GM12878 (cell line): ENCODE measurements around the gene CD86. TPM values are rescaled to one million over a fixed set of nuclear protein-coding genes. Genes with fewer than 3 reads are reported as not detected.

Experiments used
- ASH2L ChIP-seq: fragments of 300-600, 200-600 bp; sonication (generic); IDR thresholded peaks from 2 replicates; pipeline ENCODE4 v1.6.1; 2017; ENCODE audit warnings: low read depth, mild to moderate bottlenecking, borderline replicate concordance
- BHLHE40 ChIP-seq, 2 experiments: fragments of 450-650 bp in 1 of 2; IDR thresholded peaks; 2 replicates each; pipeline ENCODE4 v1.6.1; 2011 to 2017; ENCODE audit warnings: low read depth in 2 of 2, borderline replicate concordance in 1 of 2, improper control_type of control experiment in 1 of 2, low read length in 1 of 2, mild to moderate bottlenecking in 1 of 2
- BMI1 ChIP-seq: fragments of 450-650 bp; IDR thresholded peaks from 2 replicates; pipeline ENCODE4 v1.6.1; 2016; ENCODE audit warnings: mild to moderate bottlenecking, moderate library complexity, borderline replicate concordance
- DPF2 ChIP-seq: fragments of 450-650 bp; IDR thresholded peaks from 2 replicates; pipeline ENCODE4 v1.6.1; 2017; ENCODE audit warnings: mild to moderate bottlenecking
- ETV6 ChIP-seq, 2 experiments: fragments of 450-650 bp in 1 of 2; IDR thresholded peaks in 1 of 2; conservative IDR thresholded peaks in 1 of 2; 2 replicates each; pipeline ENCODE4 v1.6.1; 2014; ENCODE audit warnings: antibody characterized with exemption in 1 of 2, borderline replicate concordance in 1 of 2, low read depth in 1 of 2, mild to moderate bottlenecking in 1 of 2, moderate library complexity in 1 of 2
- NR2C1 ChIP-seq: fragments of 450-650 bp; IDR thresholded peaks from 2 replicates; pipeline ENCODE4 v1.6.1; 2017; ENCODE audit warnings: antibody characterized with exemption, mild to moderate bottlenecking, moderate library complexity
- POLR2AphosphoS2 ChIP-seq: IDR thresholded peaks from 2 replicates; pipeline ENCODE4 v1.6.1; 2011; ENCODE audit warnings: low read depth, mild to moderate bottlenecking, low read length, improper control_type of control experiment, moderate library complexity
- SIN3A ChIP-seq: IDR thresholded peaks from 2 replicates; pipeline ENCODE4 v1.6.1; 2012; ENCODE audit warnings: low read depth, low read length, improper control_type of control experiment
- STAT3 ChIP-seq: IDR thresholded peaks from 2 replicates; pipeline ENCODE4 v1.6.1; 2011; ENCODE audit warnings: low read depth, low read length, improper control_type of control experiment
- SUPT20H ChIP-seq: IDR thresholded peaks from 2 replicates; pipeline ENCODE4 v1.6.1; 2011; ENCODE audit warnings: low read depth, mild to moderate bottlenecking, low read length, moderate library complexity, borderline replicate concordance; ENCODE audit not compliant: control insufficient read depth
- ZNF622 ChIP-seq: fragments of 450-650 bp; IDR thresholded peaks from 2 replicates; pipeline ENCODE4 v1.6.1; 2017; ENCODE audit warnings: mild to moderate bottlenecking, inconsistent platforms
- polyA plus RNA-seq, 11 experiments: library from polyadenylated mRNA; depleted of rRNA in 4 of 11; unstranded in 6 of 11; stranded (reverse) in 5 of 11; fragments of >200 nt; fragmentation: Nextera tagmentation in 4 of 11; fragmentation: Illumina TruSeq in 1 of 11; extraction: Ambion mirVana in 4 of 11; extraction: Trizol in 1 of 11; gene quantifications; 1 replicate in 1 of 11; 2 replicates in 10 of 11; pipeline versions ENCODE4 v1.2.1 to v1.2.3, GENCODE V29; 2011 to 2016; ENCODE audit warnings: inconsistent platforms in 2 of 11, missing spikeins in 2 of 11, low read depth in 1 of 11
- total RNA-seq, 4 experiments: library from RNA; depleted of rRNA in 3 of 4; stranded (reverse); fragments of >200 nt in 3 of 4; fragmentation: Illumina TruSeq in 1 of 4; extraction: Trizol in 1 of 4; gene quantifications; 2 replicates each; pipeline versions ENCODE4 v1.2.1 to v1.2.3, GENCODE V29; 2013 to 2021
- TF ChIP-seq, protein P1 (sequence below): fragments of 450-650 bp; IDR thresholded peaks from 2 replicates; pipeline ENCODE4 v1.6.1; 2016; ENCODE audit warnings: mild to moderate bottlenecking, moderate library complexity, borderline replicate concordance
- TF ChIP-seq, protein P2 (sequence below): IDR thresholded peaks from 2 replicates; pipeline ENCODE4 v1.6.1; 2012; ENCODE audit warnings: low read depth, low read length, improper control_type of control experiment
- TF ChIP-seq, protein P3 (sequence below): IDR thresholded peaks from 2 replicates; pipeline ENCODE4 v1.6.1; 2012; ENCODE audit warnings: mild to moderate bottlenecking, low read depth, low read length
- TF ChIP-seq, protein P4 (sequence below): fragments of 450-650 bp; IDR thresholded peaks from 2 replicates; pipeline ENCODE4 v1.6.1; 2017; ENCODE audit warnings: mild to moderate bottlenecking, moderate library complexity

The CD86 gene
- total and polyA plus RNA-seq, 10 of the 15 experiments (the other 5 are each of a cell fraction or from before 2014, with no cell fraction given) = 40.9 to 100 (median 55.5) TPM

DNA sequence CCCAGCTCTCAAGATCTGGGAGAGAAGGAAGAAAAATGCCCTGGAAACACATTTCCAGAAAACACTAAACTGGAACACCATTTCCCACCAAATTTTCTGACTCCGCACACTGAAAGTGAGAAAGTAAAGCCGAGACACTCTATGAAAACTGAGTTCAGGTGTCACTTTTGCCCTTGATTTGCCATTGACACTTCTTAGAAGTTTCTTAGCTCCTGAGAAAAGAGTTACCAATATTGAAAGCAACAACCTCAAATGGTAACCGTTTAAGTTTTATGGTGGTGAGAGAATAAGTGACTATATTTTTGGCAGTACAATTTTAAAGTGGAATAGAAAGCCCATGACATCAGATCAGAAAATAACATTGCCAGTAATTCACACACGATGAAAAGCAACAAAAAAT, 39.0 kb downstream of the CD86 start (continued):
- TF ChIP-seq, protein P1, sequence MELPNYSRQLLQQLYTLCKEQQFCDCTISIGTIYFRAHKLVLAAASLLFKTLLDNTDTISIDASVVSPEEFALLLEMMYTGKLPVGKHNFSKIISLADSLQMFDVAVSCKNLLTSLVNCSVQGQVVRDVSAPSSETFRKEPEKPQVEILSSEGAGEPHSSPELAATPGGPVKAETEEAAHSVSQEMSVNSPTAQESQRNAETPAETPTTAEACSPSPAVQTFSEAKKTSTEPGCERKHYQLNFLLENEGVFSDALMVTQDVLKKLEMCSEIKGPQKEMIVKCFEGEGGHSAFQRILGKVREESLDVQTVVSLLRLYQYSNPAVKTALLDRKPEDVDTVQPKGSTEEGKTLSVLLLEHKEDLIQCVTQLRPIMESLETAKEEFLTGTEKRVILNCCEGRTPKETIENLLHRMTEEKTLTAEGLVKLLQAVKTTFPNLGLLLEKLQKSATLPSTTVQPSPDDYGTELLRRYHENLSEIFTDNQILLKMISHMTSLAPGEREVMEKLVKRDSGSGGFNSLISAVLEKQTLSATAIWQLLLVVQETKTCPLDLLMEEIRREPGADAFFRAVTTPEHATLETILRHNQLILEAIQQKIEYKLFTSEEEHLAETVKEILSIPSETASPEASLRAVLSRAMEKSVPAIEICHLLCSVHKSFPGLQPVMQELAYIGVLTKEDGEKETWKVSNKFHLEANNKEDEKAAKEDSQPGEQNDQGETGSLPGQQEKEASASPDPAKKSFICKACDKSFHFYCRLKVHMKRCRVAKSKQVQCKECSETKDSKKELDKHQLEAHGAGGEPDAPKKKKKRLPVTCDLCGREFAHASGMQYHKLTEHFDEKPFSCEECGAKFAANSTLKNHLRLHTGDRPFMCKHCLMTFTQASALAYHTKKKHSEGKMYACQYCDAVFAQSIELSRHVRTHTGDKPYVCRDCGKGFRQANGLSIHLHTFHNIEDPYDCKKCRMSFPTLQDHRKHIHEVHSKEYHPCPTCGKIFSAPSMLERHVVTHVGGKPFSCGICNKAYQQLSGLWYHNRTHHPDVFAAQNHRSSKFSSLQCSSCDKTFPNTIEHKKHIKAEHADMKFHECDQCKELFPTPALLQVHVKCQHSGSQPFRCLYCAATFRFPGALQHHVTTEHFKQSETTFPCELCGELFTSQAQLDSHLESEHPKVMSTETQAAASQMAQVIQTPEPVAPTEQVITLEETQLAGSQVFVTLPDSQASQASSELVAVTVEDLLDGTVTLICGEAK = no peak
- peak in 1 of 2 experiments; percentile 67; a peak in 1 of 4 replicates for TF ChIP-seq ETV6 (conservative IDR thresholded peaks at IDR 0.05 in 1 of 2, IDR thresholded peaks at IDR 0.05 in 1 of 2; ENCODE audit: borderline replicate concordance in 1 of 2, low read depth in 1 of 2)
- TF ChIP-seq, protein P2, sequence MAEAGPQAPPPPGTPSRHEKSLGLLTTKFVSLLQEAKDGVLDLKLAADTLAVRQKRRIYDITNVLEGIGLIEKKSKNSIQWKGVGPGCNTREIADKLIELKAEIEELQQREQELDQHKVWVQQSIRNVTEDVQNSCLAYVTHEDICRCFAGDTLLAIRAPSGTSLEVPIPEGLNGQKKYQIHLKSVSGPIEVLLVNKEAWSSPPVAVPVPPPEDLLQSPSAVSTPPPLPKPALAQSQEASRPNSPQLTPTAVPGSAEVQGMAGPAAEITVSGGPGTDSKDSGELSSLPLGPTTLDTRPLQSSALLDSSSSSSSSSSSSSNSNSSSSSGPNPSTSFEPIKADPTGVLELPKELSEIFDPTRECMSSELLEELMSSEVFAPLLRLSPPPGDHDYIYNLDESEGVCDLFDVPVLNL = no peak
- TF ChIP-seq, protein P3, sequence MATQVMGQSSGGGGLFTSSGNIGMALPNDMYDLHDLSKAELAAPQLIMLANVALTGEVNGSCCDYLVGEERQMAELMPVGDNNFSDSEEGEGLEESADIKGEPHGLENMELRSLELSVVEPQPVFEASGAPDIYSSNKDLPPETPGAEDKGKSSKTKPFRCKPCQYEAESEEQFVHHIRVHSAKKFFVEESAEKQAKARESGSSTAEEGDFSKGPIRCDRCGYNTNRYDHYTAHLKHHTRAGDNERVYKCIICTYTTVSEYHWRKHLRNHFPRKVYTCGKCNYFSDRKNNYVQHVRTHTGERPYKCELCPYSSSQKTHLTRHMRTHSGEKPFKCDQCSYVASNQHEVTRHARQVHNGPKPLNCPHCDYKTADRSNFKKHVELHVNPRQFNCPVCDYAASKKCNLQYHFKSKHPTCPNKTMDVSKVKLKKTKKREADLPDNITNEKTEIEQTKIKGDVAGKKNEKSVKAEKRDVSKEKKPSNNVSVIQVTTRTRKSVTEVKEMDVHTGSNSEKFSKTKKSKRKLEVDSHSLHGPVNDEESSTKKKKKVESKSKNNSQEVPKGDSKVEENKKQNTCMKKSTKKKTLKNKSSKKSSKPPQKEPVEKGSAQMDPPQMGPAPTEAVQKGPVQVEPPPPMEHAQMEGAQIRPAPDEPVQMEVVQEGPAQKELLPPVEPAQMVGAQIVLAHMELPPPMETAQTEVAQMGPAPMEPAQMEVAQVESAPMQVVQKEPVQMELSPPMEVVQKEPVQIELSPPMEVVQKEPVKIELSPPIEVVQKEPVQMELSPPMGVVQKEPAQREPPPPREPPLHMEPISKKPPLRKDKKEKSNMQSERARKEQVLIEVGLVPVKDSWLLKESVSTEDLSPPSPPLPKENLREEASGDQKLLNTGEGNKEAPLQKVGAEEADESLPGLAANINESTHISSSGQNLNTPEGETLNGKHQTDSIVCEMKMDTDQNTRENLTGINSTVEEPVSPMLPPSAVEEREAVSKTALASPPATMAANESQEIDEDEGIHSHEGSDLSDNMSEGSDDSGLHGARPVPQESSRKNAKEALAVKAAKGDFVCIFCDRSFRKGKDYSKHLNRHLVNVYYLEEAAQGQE = no peak
- TF ChIP-seq, protein P4, sequence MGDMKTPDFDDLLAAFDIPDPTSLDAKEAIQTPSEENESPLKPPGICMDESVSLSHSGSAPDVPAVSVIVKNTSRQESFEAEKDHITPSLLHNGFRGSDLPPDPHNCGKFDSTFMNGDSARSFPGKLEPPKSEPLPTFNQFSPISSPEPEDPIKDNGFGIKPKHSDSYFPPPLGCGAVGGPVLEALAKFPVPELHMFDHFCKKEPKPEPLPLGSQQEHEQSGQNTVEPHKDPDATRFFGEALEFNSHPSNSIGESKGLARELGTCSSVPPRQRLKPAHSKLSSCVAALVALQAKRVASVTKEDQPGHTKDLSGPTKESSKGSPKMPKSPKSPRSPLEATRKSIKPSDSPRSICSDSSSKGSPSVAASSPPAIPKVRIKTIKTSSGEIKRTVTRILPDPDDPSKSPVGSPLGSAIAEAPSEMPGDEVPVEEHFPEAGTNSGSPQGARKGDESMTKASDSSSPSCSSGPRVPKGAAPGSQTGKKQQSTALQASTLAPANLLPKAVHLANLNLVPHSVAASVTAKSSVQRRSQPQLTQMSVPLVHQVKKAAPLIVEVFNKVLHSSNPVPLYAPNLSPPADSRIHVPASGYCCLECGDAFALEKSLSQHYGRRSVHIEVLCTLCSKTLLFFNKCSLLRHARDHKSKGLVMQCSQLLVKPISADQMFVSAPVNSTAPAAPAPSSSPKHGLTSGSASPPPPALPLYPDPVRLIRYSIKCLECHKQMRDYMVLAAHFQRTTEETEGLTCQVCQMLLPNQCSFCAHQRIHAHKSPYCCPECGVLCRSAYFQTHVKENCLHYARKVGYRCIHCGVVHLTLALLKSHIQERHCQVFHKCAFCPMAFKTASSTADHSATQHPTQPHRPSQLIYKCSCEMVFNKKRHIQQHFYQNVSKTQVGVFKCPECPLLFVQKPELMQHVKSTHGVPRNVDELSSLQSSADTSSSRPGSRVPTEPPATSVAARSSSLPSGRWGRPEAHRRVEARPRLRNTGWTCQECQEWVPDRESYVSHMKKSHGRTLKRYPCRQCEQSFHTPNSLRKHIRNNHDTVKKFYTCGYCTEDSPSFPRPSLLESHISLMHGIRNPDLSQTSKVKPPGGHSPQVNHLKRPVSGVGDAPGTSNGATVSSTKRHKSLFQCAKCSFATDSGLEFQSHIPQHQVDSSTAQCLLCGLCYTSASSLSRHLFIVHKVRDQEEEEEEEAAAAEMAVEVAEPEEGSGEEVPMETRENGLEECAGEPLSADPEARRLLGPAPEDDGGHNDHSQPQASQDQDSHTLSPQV = no peak
- no peak for TF ChIP-seq ZNF622
- no peak for TF ChIP-seq ASH2L
- no peak for TF ChIP-seq POLR2AphosphoS2
- TF ChIP-seq STAT3 = no peak
- TF ChIP-seq DPF2 = no peak
- TF ChIP-seq NR2C1 = no peak
- TF ChIP-seq SIN3A = no peak
- no peak for TF ChIP-seq SUPT20H
- TF ChIP-seq BMI1 = no peak
- peak in 1 of 2 experiments; percentile 19; a peak in 1 of 4 replicates for TF ChIP-seq BHLHE40 (IDR thresholded peaks at IDR 0.05; ENCODE audit: borderline replicate concordance in 1 of 2, low read depth in 2 of 2, low read length in 1 of 2)
